Stimulated activated CD8-positive, alpha-beta memory T cell treated with anti-CD3 and anti-CD28 coated beads, Interleukin-7, amount 100 ng/mL, for 24 hours (primary cell): ENCODE measurements around the gene FAM174C.

Experiments used
- DNase-seq: peaks from one replicate; pipeline ENCODE4 v3.0.0-alpha.2; 2020; ENCODE audit warnings: low read depth

FAM174C gene

GRCh38 chr19:1275260-1275975, at the start of gene FAM174C:
Gene FAM174C, plus strand, starts transcription at chr19:1275530. Its CDS starts 20 bp downstream, at chr19:1275550.
- peak; percentile 92 for DNase-seq

GRCh38 chr19:1226227-1226518, 49.2 kb upstream of the FAM174C start:
- DNase-seq: no peak

GRCh38 chr19:1226522-1227303, 48.6 kb upstream of the FAM174C start:
- DNase-seq: no peak

GRCh38 chr19:1227304-1228054, 47.9 kb upstream of the FAM174C start:
- no peak for DNase-seq

GRCh38 chr19:1228161-1228957, 47.0 kb upstream of the FAM174C start:
- no peak for DNase-seq

GRCh38 chr19:1229056-1229923, 46.0 kb upstream of the FAM174C start:
- no peak for DNase-seq

GRCh38 chr19:1229924-1230782, 45.2 kb upstream of the FAM174C start:
- no peak for DNase-seq

- no peak for DNase-seq
Measured at GRCh38 chr19:1230783-1231489, 44.4 kb upstream of the FAM174C start.

GRCh38 chr19:1231729-1232637, 43.3 kb upstream of the FAM174C start:
- DNase-seq: no peak

GRCh38 chr19:1232652-1233072, 42.7 kb upstream of the FAM174C start:
- DNase-seq: no peak

- DNase-seq: no peak
Measured at GRCh38 chr19:1233115-1233667, 42.1 kb upstream of the FAM174C start.

- no peak for DNase-seq
Measured at GRCh38 chr19:1234051-1234954, 41.0 kb upstream of the FAM174C start.

GRCh38 chr19:1234955-1235380, 40.4 kb upstream of the FAM174C start:
- no peak for DNase-seq

- no peak for DNase-seq
Measured at GRCh38 chr19:1235625-1236538, 39.4 kb upstream of the FAM174C start.

- DNase-seq: no peak
Measured at GRCh38 chr19:1236576-1236975, 38.8 kb upstream of the FAM174C start.
